HG02840 (cell line): ENCODE measurements around the gene GNG12.
A peak's percentile ranks its signal among the peaks of the same experiment; 100 is the strongest.
"Not testable (repeated sequence)": the region's sequence is repeated elsewhere in the genome, so short reads cannot be mapped to it uniquely, and the experiment has no call there.

Experiments
- ATAC-seq: cut with Tn5 transposase; IDR thresholded peaks from one replicate; pipeline ENCODE4 v1.9.1; 2021; ENCODE audit warnings: mild to moderate bottlenecking, moderate library complexity, moderate number of reproducible peaks; ENCODE audit not compliant: unreplicated experiment, low FRiP score

GNG12 gene

GRCh38 chr1:67736750-67737149 lies 96.5 kb downstream of the GNG12 start:
- ATAC-seq = no peak

DNA sequence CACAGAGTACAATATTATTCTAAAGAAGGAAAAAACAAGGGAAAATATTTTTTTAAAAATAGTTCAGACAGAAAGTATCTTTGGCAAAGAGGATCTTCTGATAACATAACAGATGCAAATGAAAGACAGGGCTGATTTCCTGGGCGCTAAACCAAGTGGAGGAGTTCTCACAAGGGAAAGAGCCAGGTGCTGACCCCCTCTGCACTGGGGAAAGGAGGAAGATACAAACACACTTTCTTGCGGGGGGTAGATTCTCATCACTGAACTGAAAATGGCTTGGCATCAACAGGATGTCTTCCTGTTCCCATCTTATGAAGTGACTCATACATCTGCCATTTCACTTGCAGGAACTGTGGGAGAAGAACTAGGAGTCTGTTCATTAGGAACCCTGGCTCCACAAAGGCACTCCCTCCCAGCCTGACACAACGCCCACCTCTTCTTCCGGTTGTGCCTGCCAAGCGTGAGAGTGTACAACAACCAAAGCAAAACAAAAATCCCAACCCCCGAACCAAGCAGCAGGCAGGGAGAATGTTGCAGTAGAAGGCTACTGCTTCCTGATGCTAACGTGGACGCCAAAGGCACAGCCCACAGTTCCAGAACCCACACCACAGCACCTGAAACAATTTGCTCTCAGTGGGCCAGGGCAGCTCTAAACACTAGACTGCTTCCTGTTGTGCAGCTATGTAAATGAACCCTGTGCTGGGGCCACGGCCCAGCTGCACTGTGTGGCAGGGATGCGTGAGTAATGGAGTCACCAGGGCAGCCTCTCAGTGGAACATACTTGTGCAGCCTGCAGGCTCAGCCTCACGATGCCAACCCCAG lies 97.2 kb downstream of the GNG12 start:
- peak; percentile 96 for ATAC-seq

- ATAC-seq = no peak
Observed at GRCh38 chr1:67735206-67735605, 98.1 kb downstream of the GNG12 start.

DNA sequence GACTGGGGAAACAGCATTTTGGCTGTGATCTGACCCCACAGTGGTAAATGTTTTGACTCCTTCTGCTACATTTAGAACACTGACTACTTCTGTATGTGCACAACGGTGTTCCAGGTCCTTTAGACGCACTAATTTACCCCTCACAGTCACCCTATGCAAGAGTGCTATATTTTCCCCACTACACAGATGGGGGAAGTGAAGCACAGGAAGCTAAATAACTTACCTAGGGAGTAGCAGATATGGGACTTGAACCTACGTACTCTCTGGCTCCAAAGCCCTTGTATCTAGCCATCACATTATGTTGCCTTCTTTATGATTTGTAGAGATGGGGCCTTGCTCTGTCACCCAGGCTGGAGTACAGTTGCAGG lies 99.0 kb downstream of the GNG12 start:
- no peak for ATAC-seq

DNA sequence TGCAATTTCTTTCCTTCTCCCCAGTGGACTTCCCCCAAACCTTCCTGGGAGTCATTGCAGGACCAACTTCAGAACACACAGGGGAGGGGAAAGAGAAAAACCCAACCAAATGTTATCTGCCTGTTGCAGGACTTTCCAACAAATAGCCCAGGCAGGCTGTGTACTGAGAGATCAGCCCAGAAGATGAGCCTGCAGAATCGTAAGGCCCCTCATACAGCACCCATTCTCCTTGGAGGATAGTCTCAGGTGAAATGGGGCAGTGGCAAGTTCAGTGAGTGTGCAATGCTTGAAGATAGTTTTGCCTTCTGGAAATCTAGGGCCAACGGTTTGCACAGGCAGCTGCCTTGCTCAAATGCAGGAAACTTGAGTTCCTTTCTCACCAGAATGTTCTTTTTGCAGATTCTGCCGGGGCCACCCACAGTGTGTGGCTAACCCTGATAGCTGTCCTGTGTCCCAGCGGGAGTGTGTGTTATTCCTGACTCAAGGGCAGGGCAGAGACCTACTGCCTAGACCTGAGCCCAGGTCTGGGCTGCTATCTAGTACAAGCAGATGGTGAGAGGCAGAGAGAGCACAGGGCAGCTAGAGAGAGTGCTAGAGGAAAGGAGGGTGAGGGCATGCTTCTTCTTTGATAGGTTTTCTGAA lies 99.5 kb downstream of the GNG12 start:
- ATAC-seq = no peak

DNA sequence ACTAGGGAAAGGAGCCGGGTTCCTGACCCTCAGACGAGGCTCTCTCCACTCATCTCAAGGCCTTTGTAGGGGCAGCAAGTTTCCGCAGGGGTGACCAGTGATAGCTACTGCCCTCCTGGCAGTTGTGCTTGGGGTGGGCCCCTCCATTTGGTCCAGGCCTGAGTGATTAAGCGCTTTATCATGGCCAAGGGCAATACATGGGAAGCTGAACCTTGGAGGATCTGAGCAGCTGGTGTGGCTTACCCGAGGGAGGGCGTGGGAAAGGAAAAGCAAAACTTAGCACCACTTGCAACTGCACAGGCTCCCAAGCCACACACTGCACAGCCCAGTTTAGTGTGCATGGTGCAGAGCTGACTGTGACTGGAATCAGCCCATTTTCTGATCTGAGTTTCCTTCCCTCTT lies 100.5 kb downstream of the GNG12 start:
- no peak for ATAC-seq

GRCh38 chr1:67731322-67731721 lies 101.9 kb downstream of the GNG12 start:
- ATAC-seq = no peak

DNA sequence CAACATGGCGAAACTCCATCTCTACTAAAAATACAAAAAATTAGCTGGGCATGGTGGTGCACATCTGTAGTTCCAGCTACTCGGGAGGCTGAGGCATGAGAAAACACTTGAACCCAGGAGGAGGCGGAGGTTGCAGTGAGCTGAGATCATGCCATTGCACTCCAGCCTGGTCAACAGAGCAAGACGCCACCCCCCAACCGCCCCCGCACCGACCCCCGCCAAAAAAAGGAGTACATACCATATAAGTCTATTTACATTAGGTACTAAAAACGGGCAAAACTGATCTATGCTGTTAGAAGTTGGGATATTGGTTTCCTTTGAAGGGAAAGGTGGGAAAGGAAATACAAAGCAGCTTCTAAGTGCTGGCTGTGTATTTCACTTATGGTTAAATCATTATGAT lies 103.0 kb downstream of the GNG12 start:
- not testable (repeated sequence) for ATAC-seq

- ATAC-seq = no peak
Observed at GRCh38 chr1:67729872-67730271, 103.4 kb downstream of the GNG12 start.

DNA sequence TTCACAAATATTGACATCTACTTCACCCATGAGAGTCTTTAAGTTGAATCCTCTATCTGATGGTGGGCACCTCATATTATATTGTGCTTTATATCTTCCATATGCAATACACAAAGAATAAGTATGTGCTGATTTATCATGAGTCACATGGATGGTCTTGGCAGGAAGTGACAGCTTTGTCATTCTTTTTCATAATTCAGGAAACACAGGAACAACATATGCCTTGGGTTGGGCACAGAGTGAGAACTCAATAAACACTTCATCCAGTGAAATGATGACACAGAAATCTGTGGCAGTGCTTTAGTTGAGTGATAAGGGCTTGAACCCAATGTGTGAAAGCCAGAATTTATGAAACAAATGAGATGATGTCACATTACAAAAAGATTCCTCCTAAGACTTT lies 107.0 kb downstream of the GNG12 start:
- ATAC-seq = no peak

- no peak for ATAC-seq
Observed at GRCh38 chr1:67724928-67725560, 108.2 kb downstream of the GNG12 start.

DNA sequence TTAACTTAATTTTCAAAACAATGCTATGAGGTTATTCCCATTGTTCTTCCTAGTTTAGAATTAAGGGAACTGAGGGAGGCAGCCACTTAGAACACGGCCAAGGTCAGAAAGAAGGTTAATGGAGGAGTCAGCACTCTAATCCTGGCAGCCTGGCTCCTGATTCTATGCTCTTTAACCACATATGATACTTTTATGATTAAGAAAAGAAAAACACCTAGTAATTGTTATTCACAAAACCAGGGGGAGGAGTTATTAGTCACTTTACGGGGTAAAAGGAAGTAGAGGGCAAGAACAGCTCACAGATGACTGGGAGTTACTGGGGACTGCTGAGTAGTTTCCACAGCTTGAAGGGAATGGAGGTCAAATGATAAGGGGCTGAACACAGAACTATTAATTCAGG lies 109.6 kb downstream of the GNG12 start:
- peak; percentile 70 for ATAC-seq

GRCh38 chr1:67723126-67723525 lies 110.1 kb downstream of the GNG12 start:
- no peak for ATAC-seq

GRCh38 chr1:67722292-67722944 lies 110.8 kb downstream of the GNG12 start:
- no peak for ATAC-seq

DNA sequence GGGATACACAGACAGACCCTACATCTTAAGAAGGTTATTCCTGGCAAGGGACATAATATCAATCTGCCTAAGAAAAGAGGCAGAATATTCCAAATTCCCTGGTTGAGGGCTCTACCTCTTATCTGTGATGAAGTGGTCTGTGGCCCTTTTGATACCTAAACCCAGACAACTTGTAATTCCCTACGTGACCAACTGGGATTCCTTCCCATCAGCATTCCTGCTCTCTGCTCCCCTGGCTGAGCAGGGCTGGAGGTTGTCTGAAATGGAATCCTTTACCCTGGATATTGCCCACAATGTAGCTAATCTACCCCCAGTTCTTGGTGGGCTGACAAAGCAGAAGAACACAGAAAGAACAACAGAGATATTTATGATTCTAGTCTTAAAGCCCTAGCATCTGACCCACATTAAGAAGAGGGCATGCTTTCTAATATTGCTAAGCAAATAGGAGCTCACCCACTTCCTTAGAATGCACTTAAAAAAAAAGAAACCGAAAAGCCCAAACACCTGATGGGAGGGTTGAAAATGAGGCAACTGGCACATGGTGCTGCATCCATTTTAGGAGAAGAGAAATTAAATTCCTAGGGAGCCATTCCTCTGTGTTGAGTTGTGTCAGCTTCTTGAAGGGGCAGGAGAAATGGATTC lies 111.5 kb downstream of the GNG12 start:
- no peak for ATAC-seq

DNA sequence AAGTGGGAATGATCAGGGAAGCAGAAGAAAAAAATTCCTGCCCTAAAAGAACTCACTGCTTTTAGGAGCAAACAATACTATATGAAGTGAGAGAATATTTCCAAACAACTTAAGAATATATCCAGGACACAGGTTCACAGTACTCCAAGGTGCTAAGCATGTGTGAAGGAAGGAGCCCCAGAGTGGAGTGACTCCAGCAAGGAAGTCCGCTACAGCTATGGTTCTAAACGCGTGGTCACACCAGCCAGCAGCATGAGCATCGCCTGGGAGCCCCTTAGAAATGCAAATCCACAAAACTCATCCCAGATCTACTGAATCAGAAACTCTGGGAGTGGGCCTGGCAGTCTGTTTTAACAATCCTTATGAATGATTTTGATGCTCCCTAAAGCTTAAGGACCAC lies 112.2 kb downstream of the GNG12 start:
- ATAC-seq = no peak

- ATAC-seq = no peak
Observed at GRCh38 chr1:67719329-67720196, 113.7 kb downstream of the GNG12 start.

GRCh38 chr1:67717876-67718275 lies 115.4 kb downstream of the GNG12 start:
- ATAC-seq = no peak

GRCh38 chr1:67716800-67717199 lies 116.5 kb downstream of the GNG12 start:
- ATAC-seq = no peak

- ATAC-seq = no peak
Observed at GRCh38 chr1:67715819-67716218, 117.4 kb downstream of the GNG12 start.
